ENCODE measurements around the gene SREBF2. TPM values are rescaled to one million over a fixed set of nuclear protein-coding genes. Genes with fewer than 3 reads are reported as not detected.
A peak's percentile ranks its signal among the peaks of the same experiment; 100 is the strongest.

The SREBF2 gene
- total and polyA plus RNA-seq, 2 of the 13 experiments (the other 11 are each of a cell fraction or from before 2014, with no cell fraction given): 53.8 to 72.6 TPM

GRCh38 chr22:41927813-41928212 lies 94.9 kb downstream of the SREBF2 start (continued):
- TF ChIP-seq, protein P1, sequence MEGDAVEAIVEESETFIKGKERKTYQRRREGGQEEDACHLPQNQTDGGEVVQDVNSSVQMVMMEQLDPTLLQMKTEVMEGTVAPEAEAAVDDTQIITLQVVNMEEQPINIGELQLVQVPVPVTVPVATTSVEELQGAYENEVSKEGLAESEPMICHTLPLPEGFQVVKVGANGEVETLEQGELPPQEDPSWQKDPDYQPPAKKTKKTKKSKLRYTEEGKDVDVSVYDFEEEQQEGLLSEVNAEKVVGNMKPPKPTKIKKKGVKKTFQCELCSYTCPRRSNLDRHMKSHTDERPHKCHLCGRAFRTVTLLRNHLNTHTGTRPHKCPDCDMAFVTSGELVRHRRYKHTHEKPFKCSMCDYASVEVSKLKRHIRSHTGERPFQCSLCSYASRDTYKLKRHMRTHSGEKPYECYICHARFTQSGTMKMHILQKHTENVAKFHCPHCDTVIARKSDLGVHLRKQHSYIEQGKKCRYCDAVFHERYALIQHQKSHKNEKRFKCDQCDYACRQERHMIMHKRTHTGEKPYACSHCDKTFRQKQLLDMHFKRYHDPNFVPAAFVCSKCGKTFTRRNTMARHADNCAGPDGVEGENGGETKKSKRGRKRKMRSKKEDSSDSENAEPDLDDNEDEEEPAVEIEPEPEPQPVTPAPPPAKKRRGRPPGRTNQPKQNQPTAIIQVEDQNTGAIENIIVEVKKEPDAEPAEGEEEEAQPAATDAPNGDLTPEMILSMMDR (CRISPR knock-in tag; IDR thresholded peaks at IDR 0.05): no peak
- TF ChIP-seq ZNF251 (CRISPR knock-in tag; IDR thresholded peaks at IDR 0.05) (no peak), SATB2 (CRISPR knock-in tag; IDR thresholded peaks at IDR 0.05) (no peak), ZNF451 (CRISPR knock-in tag; IDR thresholded peaks at IDR 0.05) (no peak), ZFP91 (CRISPR knock-in tag; IDR thresholded peaks at IDR 0.05; ENCODE audit: borderline replicate concordance) (0 out of 2 replicates have a peak, but pooled peaks have one; percentile 23), SMAD1 (CRISPR knock-in tag; IDR thresholded peaks at IDR 0.05; ENCODE audit: borderline replicate concordance, low read depth) (0 out of 2 replicates have a peak, but pooled peaks have one; percentile 7), CEBPG (CRISPR knock-in tag; IDR thresholded peaks at IDR 0.05) (no peak), HMGA1 (CRISPR knock-in tag; conservative IDR thresholded peaks at IDR 0.05) (no peak), ZNF44 (CRISPR knock-in tag; IDR thresholded peaks at IDR 0.05) (no peak), NFYC (CRISPR knock-in tag; IDR thresholded peaks at IDR 0.05) (no peak), RNF2 (conservative IDR thresholded peaks at IDR 0.05; ENCODE audit: low read depth) (no peak), PCBP1 (IDR thresholded peaks at IDR 0.05; ENCODE audit: borderline replicate concordance, low read depth, low read length) (no peak), ZMAT3 (CRISPR knock-in tag; conservative IDR thresholded peaks at IDR 0.05) (no peak), ZFY (CRISPR knock-in tag; IDR thresholded peaks at IDR 0.05) (peak; percentile 40; the same call in 1 of the 2 replicates), NBN (conservative IDR thresholded peaks at IDR 0.05) (no peak), MIXL1 (CRISPR knock-in tag; IDR thresholded peaks at IDR 0.05) (no peak), BORCS8-MEF2B (CRISPR knock-in tag; IDR thresholded peaks at IDR 0.05) (no peak), ZNF773 (CRISPR knock-in tag; IDR thresholded peaks at IDR 0.05; ENCODE audit: borderline replicate concordance) (no peak), JUNB (CRISPR knock-in tag; IDR thresholded peaks at IDR 0.05; ENCODE audit: borderline replicate concordance) (no peak), ARID4A (CRISPR knock-in tag; IDR thresholded peaks at IDR 0.05; ENCODE audit: borderline replicate concordance) (no peak), SP1 (IDR thresholded peaks at IDR 0.05) (no peak), SP1 (CRISPR knock-in tag; IDR thresholded peaks at IDR 0.05) (no peak), FOXA3 (CRISPR knock-in tag; IDR thresholded peaks at IDR 0.05) (no peak)
- TF ChIP-seq, protein P2, sequence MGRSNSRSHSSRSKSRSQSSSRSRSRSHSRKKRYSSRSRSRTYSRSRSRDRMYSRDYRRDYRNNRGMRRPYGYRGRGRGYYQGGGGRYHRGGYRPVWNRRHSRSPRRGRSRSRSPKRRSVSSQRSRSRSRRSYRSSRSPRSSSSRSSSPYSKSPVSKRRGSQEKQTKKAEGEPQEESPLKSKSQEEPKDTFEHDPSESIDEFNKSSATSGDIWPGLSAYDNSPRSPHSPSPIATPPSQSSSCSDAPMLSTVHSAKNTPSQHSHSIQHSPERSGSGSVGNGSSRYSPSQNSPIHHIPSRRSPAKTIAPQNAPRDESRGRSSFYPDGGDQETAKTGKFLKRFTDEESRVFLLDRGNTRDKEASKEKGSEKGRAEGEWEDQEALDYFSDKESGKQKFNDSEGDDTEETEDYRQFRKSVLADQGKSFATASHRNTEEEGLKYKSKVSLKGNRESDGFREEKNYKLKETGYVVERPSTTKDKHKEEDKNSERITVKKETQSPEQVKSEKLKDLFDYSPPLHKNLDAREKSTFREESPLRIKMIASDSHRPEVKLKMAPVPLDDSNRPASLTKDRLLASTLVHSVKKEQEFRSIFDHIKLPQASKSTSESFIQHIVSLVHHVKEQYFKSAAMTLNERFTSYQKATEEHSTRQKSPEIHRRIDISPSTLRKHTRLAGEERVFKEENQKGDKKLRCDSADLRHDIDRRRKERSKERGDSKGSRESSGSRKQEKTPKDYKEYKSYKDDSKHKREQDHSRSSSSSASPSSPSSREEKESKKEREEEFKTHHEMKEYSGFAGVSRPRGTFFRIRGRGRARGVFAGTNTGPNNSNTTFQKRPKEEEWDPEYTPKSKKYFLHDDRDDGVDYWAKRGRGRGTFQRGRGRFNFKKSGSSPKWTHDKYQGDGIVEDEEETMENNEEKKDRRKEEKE (IDR thresholded peaks at IDR 0.05): no peak

Data from HepG2 (cell line).